SIG-M5 treated with dmso at 0.1 percent for 504 hours (cell line): ENCODE data around the gene COL6A5.
"Not testable (repeated sequence)": the region's sequence is repeated elsewhere in the genome, so short reads cannot be mapped to it uniquely, and the experiment has no call there.

ENCODE experiments used
- DNase-seq: peaks from one replicate; lab custom pipeline; 2025; ENCODE audit not compliant: unreplicated experiment; lab: John Stamatoyannopoulos, UW

COL6A5 gene

GRCh38 chr3:130383424-130383823 lies 38.0 kb downstream of the COL6A5 start:
- DNase-seq: no peak

GRCh38 chr3:130384476-130385025 lies 39.1 kb downstream of the COL6A5 start:
- DNase-seq: no peak

GRCh38 chr3:130386604-130387263 lies 41.3 kb downstream of the COL6A5 start:
- no peak for DNase-seq

- DNase-seq: no peak
Measured at GRCh38 chr3:130389743-130390478, 44.4 kb downstream of the COL6A5 start.

GRCh38 chr3:130392266-130392665 lies 46.8 kb downstream of the COL6A5 start:
- no peak for DNase-seq

GRCh38 chr3:130393594-130393993 lies 48.1 kb downstream of the COL6A5 start:
- DNase-seq: no peak

GRCh38 chr3:130395331-130395730 lies 49.9 kb downstream of the COL6A5 start:
- no peak for DNase-seq

- DNase-seq: no peak
Measured at GRCh38 chr3:130395916-130396315, 50.4 kb downstream of the COL6A5 start.

- DNase-seq: no peak
Measured at GRCh38 chr3:130404401-130404800, 58.9 kb downstream of the COL6A5 start.

- DNase-seq: no peak
Measured at GRCh38 chr3:130405956-130406355, 60.5 kb downstream of the COL6A5 start.

GRCh38 chr3:130408253-130408652 lies 62.8 kb downstream of the COL6A5 start:
- DNase-seq: not testable (repeated sequence)

GRCh38 chr3:130411320-130411719 lies 65.8 kb downstream of the COL6A5 start:
- no peak for DNase-seq

- no peak for DNase-seq
Measured at GRCh38 chr3:130412991-130413560, 67.6 kb downstream of the COL6A5 start.

- DNase-seq: peak; percentile 6
Measured at GRCh38 chr3:130414457-130414856, 69.0 kb downstream of the COL6A5 start.

- no peak for DNase-seq
Measured at GRCh38 chr3:130420466-130420865, 75.0 kb downstream of the COL6A5 start.

GRCh38 chr3:130423064-130423463 lies 77.6 kb downstream of the COL6A5 start:
- no peak for DNase-seq

GRCh38 chr3:130424837-130425236 lies 79.4 kb downstream of the COL6A5 start:
- DNase-seq: no peak

- no peak for DNase-seq
Measured at GRCh38 chr3:130425484-130425883, 80.0 kb downstream of the COL6A5 start.

GRCh38 chr3:130426206-130426605 lies 80.7 kb downstream of the COL6A5 start:
- no peak for DNase-seq

- DNase-seq: no peak
Measured at GRCh38 chr3:130428871-130429712, 83.6 kb downstream of the COL6A5 start.

GRCh38 chr3:130429713-130430023 lies 84.2 kb downstream of the COL6A5 start:
- DNase-seq: no peak
